RKO (cell line): ENCODE results near the gene MICAL3.
"Not testable (repeated sequence)": the region's sequence is repeated elsewhere in the genome, so short reads cannot be mapped to it uniquely, and the experiment has no call there.

ENCODE experiments used
- DNase-seq: peaks from one replicate; pipeline ENCODE4 v3.0.0-alpha.2; 2016; ENCODE audit warnings: low spot score

MICAL3 gene

DNA sequence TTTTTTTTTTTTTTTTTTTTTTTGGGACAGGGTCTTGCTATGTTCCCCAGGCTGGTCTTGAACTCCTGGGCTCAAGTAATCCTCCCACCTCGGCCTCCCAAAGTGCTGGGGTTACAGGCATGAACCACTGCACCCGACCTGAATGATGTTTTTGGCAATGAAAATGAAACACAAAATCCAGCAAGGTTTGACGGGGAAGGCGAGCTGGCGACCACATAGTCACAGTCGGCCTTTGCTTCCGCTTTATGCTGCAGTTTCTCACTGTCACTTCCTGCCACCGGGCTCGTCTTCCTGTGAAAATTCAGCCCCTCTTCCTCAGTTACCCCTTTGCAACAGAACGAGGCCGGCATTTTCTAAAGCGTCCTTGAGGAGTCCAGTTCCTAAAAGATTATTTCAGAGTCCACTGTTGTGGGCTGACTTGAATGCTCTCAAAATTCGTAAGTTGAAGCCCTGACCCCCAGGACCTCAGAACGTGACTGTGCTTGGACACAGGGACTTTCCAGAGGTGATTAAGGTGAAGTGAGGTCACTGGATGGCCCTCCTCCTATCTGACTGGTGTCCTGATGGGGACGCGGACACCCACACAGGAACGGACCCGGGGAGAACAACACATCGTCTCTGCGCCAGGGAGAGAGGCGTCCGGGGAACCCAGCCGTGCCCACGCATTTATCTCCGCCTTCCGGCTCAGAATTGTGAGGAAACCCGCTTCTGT is 247.2 kb downstream of the MICAL3 start:
- DNase-seq = no peak

DNA sequence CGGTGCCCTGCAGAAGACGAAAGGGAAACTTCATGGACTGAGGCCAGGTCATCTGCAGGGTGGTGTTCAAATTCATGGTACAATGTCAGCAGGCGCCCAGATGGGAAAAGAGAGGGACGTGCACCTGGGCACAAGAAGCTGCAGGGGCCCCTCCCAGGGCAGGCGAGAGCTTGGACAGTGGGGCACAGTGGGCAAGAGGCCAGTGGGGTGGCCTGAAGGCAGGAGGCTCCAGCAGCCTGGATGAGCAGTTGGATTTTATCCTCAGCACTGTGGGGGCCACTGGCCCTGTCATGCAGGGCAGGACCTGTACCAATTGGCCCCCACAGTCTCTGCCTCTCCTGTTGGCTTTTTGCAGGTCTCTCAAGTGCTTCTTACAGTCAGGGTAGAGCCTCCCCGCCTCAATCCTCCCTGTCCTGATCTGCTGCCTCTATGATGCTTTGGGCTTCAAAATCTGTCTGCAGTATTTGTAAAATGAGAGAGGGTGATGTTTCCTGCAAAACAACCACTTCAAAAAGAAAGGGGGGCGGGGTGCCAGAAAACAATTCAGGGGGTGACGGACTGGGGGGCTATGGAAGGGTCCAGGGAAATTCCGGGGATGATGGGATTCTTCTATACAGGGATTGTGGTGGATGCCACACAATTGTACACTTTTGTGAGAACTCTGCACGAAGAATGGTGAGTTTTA is 248.4 kb downstream of the MICAL3 start:
- DNase-seq = no peak

DNA sequence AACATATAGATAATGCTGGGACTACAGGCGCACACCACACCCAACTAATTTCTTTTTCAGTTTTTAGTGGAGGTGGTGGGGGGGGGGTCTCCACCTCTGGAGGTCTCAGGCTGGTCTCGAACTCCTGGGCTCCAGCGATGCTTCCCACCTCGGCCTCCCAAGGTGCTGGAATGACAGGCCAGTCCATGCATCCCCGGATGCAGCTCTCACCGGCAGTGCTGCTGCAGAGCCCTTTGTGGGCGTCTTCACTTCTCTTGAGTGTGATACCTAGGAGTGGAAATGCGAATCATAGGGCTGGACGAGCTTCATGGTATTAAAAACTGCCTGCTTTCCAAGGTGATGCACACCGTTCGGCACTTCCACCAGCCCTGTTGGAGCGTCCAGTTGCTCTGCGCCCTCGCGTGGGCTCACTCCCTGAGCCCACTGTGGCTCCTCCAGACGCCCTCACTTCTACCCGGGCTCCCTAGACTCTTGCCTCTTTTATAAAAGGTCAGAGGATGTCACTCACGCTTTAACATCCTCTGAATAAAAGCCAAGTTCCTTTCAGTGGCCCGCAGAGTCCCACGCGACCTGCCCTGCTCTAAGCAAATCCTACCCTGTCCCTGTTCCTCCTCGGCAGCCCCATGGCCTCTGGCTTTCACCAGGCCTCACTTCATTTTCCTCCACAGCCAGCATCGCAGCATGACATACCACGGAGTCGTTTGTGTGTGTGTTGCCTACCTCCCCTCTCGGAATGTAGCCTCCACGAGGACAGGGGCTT is 249.3 kb downstream of the MICAL3 start:
- DNase-seq = no peak

DNA sequence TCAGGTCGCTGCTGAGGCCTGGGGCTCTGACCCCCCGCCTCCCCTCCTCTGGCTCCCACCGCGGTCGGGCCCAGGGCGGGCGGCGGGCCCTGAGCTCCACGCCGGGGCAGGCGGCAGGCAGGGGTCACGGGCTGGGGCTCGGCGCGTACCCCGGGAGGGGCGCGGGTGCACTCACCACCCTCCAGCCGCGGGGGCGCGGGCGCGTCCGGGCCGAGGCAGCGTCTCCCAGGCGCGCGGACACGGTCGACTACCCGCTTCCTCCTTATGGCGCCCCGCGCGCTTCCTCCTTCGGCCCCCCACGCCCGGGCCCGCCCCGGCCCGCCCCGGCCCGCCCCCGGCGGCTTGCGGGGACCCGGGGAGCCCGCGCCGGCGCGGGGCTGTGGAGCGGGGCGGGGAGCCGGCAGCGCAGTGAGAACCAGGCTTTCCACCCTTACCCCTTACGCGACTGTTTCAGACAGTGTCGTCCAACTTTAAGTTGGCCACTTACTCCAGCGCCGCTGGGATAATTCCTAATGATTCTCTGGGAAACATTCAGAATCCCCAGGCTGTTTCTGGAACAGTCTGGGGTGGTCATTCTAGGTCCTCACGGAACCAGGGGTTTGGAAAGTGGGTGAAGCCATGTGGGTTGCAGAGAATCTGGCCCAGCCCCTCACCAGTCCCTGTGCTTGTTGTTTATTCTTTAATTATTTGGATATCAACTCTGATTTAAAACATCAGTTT is 250.0 kb downstream of the MICAL3 start, which contains the start of gene BID:
BID (minus strand) TSS at position 264 of the 720 bp plus-strand sequence. CDS start 24,353 bp downstream, outside the sequence.
- no peak for DNase-seq

GRCh38 chr22:17773606-17774205 is 250.7 kb downstream of the MICAL3 start:
- peak; percentile 44 for DNase-seq

GRCh38 chr22:17772958-17773605 is 251.3 kb downstream of the MICAL3 start:
- DNase-seq = peak; percentile 49

- peak; percentile 64 for DNase-seq
Measured at GRCh38 chr22:17772249-17772957, 252.0 kb downstream of the MICAL3 start.

GRCh38 chr22:17770180-17771077 is 253.9 kb downstream of the MICAL3 start:
- DNase-seq = no peak

DNA sequence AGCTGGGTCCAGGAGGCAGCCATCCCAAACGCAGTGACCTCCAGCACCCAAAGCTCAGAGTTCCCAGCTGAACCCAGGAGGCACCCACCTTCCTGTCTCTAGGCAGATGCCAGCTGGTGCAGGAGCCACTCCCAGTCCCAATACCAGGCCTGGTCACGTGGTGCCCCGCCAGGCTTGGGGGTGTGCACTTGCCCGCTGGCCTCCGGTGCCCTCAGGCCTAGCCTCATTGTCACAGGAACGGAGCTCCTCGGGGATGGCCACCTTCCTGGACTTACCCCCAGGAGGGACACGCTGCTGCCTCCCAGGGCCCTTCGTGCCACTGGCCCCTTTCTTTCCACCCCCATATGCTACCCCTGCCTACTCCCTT is 254.7 kb downstream of the MICAL3 start:
- no peak for DNase-seq

DNA sequence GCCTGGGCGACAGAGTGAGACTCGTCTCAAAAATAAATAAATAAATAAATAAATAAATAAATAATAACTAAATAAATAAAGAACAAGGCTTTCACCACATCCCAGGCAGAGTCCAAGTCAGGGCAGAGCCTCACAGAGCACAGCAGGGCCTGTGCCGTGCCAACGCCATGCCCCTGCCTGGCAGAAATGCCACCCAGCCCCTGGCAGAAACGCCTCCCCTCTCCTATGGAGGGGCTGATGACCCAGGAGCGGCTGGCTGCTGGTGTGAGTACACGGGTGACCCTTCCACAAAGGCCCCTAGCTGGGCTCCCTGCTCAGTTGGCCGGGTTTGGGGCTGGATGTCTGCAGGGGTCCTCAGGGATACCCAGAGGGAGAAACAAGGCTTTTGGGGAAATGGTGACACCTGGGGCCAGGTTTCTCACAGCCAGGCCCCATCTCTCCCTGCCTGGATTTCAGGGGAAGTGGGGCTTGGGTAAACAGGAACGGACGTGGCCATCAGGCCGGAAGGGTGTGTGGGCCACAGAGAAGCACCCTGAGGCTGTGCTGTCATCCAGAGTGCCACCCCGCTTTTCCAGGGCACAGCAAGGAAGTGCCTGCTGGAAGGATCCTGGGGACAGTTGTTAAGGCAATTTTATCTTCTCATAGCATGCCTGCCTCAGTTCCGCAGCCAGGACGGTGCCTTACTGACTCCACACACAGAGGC is 255.2 kb downstream of the MICAL3 start:
- DNase-seq = no peak

- DNase-seq = no peak
Measured at GRCh38 chr22:17767233-17768065, 256.9 kb downstream of the MICAL3 start.

- not testable (repeated sequence) for DNase-seq
Measured at GRCh38 chr22:17764852-17765251, 259.5 kb downstream of the MICAL3 start.

DNA sequence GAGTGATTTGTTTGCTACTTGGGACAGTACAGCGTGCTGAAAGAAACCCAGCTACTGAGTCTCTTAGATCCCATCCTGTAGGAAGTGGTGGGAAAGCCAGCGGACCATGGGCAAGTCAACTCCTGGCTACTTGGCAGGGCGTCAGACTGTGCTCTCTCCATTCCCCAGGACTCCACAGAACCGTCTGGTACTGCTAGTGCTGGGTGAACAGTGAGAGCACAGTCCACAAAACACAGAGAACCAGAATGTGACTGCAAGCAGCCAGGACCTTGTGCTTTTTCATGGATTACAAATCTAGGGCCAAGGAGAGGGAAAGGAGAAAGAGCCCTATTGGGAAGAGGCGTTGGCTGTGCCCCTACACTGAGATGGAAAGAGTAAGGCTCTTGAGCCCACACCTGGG is 260.3 kb downstream of the MICAL3 start:
- no peak for DNase-seq

DNA sequence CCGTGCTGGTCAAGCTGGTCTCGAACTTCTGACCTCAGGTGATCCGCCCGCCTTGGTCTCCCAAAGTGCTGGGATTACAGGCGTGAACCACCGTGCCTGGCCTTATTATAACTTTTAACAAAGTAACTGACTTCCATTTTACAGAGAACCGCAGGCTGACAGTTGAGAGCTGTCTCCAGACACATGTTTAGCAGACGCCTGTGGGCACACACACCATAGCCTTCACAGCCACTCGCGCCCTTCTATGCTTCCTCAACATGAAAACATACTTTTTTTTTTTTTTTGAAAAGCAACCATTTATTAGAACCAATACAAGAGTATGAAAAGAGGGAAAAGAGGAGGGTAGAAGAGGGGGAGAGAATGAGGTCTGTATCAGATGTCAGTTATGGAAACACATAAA is 260.9 kb downstream of the MICAL3 start:
- DNase-seq = not testable (repeated sequence)

DNA sequence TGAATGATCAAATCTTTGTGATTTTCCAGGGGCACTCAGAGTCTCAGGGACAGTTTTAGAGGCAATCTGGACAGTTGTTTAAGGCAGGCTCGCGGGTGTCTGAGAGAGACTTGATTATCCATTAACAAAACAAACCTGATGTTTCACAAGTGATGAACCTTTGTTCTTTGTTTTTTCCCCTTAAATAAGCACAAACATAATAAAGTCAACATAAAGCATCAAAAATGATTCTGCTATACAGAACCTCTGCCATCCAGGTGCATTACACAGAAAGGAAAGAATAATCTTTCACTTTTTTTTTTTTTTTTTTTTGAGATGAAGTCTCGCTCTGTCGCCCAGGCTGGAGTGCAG is 263.2 kb downstream of the MICAL3 start:
- no peak for DNase-seq

- no peak for DNase-seq
Measured at GRCh38 chr22:17754233-17754925, 270.0 kb downstream of the MICAL3 start.

GRCh38 chr22:17753401-17753989 is 270.9 kb downstream of the MICAL3 start:
- DNase-seq = no peak
